GM10248 (cell line): ENCODE data around the gene CR1.
"Not testable (repeated sequence)": the region's sequence is repeated elsewhere in the genome, so short reads cannot be mapped to it uniquely, and the experiment has no call there.

ENCODE experiments used
- CTCF ChIA-PET: fragments of 300-600 bp; sonication (Branson Sonifier 250); formaldehyde crosslinking; extraction: SDS; loops from one replicate; lab custom pipeline; 2021; ENCODE audit warnings: antibody characterized with exemption; lab: Yijun Ruan, JAX
- POLR2A ChIA-PET: fragments of 350-650 bp; sonication (Branson Sonifier 250); formaldehyde crosslinking; extraction: SDS; loops from one replicate; lab custom pipeline; 2020; ENCODE audit warnings: antibody characterized with exemption; lab: Yijun Ruan, JAX
- DNase-seq: peaks from one replicate; pipeline ENCODE4 v3.0.0; 2012; ENCODE audit errors: extremely low spot score
- TF ChIP-seq, protein P1 (sequence below): IDR thresholded peaks from 2 replicates; pipeline ENCODE4 v1.5.1; 2012; ENCODE audit warnings: mild to moderate bottlenecking, low read depth; ENCODE audit errors: extremely low read depth, missing control alignments, control extremely low read depth

CR1 gene

DNA sequence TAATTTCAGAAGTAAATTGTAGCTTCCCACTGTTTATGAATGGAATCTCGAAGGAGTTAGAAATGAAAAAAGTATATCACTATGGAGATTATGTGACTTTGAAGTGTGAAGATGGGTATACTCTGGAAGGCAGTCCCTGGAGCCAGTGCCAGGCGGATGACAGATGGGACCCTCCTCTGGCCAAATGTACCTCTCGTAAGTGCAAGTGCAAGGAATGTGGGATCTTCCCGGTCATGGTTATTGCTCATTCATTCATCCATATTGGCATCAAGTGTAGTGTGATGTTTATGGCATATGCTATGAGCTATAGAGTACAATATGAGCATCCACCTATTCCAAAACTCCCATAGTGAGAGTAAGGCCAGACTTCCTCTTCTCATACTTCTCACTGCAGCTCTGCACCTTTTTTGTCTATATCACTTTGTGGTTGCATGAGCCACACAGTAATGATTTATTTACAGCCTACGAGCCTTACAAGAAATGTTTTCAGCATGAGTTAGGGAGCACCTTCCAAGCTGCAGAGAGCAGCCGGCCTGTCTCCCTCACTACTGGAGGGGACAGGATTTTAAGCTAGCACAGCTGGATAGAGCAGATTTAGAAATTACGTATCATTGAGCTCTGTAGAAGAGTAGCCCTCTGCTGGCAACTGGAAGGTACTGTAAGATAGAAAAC is 124.0 kb downstream of the CR1 start:
- POLR2A ChIA-PET: no interaction called here

DNA sequence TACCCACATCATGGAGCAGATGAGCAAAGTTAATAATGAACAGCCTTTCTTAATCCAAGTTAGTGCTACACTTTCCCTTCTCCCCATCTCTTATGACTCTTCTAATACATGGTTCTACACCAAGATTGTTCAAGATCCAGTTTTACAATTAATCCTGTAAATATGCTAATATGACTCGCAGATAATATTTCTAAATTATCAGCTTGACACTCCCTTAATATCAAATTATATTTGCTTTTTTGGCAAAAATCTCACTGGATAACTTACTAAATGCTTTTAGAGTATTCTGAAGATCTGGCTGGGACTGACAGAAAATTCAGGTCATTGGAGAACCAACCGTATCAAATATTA is 124.6 kb downstream of the CR1 start:
- CTCF ChIA-PET: interaction anchor here (0.7 to 3.3 kb wide), 19 partner anchors 8 to 101 kb away, joined by 3 to 27 read pairs (median 5); no protein-coding TSS in a partner anchor
- DNase-seq: no peak
- TF ChIP-seq, protein P1, sequence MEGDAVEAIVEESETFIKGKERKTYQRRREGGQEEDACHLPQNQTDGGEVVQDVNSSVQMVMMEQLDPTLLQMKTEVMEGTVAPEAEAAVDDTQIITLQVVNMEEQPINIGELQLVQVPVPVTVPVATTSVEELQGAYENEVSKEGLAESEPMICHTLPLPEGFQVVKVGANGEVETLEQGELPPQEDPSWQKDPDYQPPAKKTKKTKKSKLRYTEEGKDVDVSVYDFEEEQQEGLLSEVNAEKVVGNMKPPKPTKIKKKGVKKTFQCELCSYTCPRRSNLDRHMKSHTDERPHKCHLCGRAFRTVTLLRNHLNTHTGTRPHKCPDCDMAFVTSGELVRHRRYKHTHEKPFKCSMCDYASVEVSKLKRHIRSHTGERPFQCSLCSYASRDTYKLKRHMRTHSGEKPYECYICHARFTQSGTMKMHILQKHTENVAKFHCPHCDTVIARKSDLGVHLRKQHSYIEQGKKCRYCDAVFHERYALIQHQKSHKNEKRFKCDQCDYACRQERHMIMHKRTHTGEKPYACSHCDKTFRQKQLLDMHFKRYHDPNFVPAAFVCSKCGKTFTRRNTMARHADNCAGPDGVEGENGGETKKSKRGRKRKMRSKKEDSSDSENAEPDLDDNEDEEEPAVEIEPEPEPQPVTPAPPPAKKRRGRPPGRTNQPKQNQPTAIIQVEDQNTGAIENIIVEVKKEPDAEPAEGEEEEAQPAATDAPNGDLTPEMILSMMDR: no peak
- POLR2A ChIA-PET: no interaction called here

More for the DNA sequence above, 124.0 kb downstream of the CR1 start:
- TF ChIP-seq, protein P1: peak; percentile 59
- CTCF ChIA-PET: interaction anchor here (0.7 to 3.3 kb wide), 19 partner anchors 8 to 100 kb away, joined by 3 to 27 read pairs (median 5); no protein-coding TSS in a partner anchor
- peak; percentile 43 for DNase-seq

DNA sequence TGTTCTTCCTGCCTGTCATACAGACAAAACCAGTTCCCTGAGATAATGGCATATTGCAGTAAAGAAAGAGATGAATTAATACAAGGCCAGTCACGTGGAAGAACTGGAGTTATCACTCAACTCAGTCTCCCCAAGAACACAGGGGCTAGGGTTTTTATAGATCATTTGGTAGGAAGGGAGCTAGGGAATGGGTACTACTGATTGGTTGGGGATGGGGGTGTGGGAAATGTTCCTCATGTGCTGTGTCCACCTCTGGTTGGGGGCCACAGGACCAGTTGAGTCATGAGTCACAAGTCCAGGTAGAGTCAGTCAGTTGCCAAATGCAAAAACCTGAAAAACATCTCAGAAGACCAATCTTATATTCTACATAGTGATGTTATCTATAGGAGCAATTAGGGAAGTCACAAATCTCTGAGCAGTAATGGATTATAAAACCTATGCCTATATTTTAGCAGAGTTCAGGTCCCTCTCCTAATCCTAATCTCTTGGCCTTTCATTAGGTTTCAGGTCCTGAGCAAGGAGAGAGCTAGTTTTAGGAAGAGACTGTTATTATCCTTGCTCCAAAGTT is 129.6 kb downstream of the CR1 start:
- POLR2A ChIA-PET, CTCF ChIA-PET, DNase-seq: not testable (repeated sequence)

DNA sequence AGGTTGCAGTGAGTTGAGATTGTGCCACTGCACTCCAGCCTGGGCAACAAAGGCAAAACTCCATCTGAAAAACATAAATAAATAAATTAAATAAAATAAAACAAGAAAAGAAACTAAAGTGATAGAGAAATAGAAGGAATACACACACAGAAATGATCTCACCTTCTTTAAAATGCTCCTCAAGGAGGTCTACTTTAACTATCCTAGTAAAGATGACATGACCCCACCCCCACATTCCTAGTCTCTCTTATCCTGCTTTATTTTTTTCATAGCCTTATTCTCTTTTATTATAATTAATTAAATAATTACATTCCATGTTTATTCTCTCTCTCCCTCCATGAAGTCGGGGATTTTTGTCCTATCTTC is 131.0 kb downstream of the CR1 start:
- DNase-seq: no peak
- TF ChIP-seq, protein P1: no peak
- ChIA-PET CTCF (no interaction called here), POLR2A (no interaction called here)

DNA sequence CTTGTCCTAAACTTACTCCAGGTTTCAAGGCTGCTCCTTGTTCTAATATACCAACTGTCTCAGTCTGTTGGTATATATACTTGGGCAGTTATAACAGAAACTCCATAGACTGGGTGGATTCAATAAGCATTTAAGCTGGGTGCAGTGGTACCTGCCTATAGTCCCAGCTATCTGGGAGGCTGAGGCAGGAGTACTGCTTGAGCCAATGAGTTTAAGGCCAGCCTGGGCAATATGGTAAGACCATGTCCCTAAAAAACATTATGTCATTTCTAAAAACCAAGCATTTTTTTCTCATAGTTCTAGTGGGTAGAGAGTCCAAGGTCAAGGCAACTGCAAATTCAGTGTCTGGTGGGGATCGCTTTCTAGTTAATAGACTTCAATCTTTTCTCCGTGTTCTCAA is 131.5 kb downstream of the CR1 start:
- POLR2A ChIA-PET: no interaction called here

DNA sequence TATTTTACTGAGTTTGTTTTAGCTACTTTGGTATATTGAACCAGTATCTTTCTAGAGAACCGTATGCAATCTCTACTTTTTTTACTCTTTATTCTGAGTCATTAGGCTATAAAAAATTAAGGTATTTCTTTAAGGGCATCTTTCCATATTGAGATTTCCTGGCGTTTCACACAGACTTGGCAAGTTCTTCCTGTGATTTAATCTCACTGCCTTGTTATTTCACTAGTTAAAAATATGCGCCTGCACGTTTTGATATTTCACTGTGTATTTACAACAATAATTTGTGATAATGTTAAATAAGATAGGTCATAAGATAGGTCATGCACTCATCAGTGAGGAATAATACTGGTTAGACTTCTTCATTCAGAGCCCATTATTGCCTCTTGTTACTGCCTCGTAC is 132.8 kb downstream of the CR1 start:
- no peak for DNase-seq
- TF ChIP-seq, protein P1: no peak
- POLR2A ChIA-PET: no interaction called here
- CTCF ChIA-PET: interaction anchor here (1.3 to 4.0 kb wide), 3 partner anchors 9 to 44 kb away, joined by 3 to 27 read pairs (median 4); no protein-coding TSS in a partner anchor

More for the DNA sequence above, 131.5 kb downstream of the CR1 start:
- no peak for DNase-seq
- TF ChIP-seq, protein P1: no peak
- CTCF ChIA-PET: no interaction called here

DNA sequence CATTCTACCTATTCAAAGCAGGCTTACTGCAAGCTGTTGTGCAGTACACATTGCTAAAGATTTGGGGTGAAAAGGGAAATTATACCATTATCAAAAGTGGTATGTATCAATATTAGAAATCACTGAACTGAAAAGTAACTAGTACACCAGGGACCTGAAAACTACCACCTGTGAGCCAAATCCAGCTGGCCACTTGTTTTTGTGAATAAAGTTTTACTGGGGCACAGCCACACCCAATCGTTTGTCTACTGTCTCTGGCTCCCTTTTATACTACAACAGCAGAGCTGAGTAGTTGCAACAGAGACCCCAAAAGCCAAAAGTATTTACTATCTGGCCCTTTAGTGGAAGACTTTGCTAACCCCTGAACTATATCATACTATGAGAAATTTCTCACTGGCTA is 135.2 kb downstream of the CR1 start:
- POLR2A ChIA-PET: no interaction called here
- CTCF ChIA-PET: interaction anchor here (1.2 to 4.0 kb wide), 2 partner anchors 10 to 11 kb away, joined by 4 to 27 read pairs; no protein-coding TSS in a partner anchor
- DNase-seq: no peak

More for the DNA sequence above, 135.2 kb downstream of the CR1 start:
- TF ChIP-seq, protein P1: no peak
